Thoracic aorta (tissue), 2 donors: ENCODE measurements around the gene FBXO22. TPM values are rescaled to one million over a fixed set of nuclear protein-coding genes. Genes with fewer than 3 reads are reported as not detected.

Source experiments
- ATAC-seq: fragments of 150-250 bp; one replicate; pipeline ENCODE4 v1.8.0; 2017; ENCODE audit warnings: low read depth; ENCODE audit not compliant: insufficient number of reproducible peaks, low FRiP score
- DNase-seq: peaks from one replicate; pipeline ENCODE4 v3.0.0-alpha.2; 2020; ENCODE audit warnings: low spot score
- H3K27ac ChIP-seq, 2 donors: fragments of 200-600 bp; sonication (generic); 1 replicate in 1 of 2; 2 replicates in 1 of 2; pipeline ENCODE4 v1.5.1; 2016; ENCODE audit warnings: mild to moderate bottlenecking in 2 of 2, moderate library complexity in 2 of 2
- H3K27me3 ChIP-seq: fragments of 200-600 bp; sonication (generic); replicated peaks from 2 replicates; pipeline ENCODE4 v1.6.0; 2016; ENCODE audit warnings: mild to moderate bottlenecking; ENCODE audit not compliant: insufficient read depth
- H3K36me3 ChIP-seq: fragments of 200-600 bp; sonication (generic); one replicate; pipeline ENCODE4 v1.5.1; 2016
- H3K4me1 ChIP-seq, 2 donors: fragments of 200-600 bp; sonication (generic); 1 replicate in 1 of 2; 2 replicates in 1 of 2; pipeline versions ENCODE4 v1.5.1 to v1.6.0; 2016; ENCODE audit warnings: low read depth in 2 of 2, mild to moderate bottlenecking in 1 of 2; ENCODE audit not compliant: control insufficient read depth in 1 of 2
- H3K4me3 ChIP-seq: fragments of 200-600 bp; sonication (generic); 2 replicates; pipeline ENCODE4 v1.5.1; 2016; ENCODE audit warnings: mild to moderate bottlenecking
- H3K9me3 ChIP-seq: fragments of 200-600 bp; sonication (generic); 2 replicates; pipeline ENCODE4 v1.5.1; 2016
- CTCF ChIP-seq: fragments of 200-600 bp; sonication (generic); IDR thresholded peaks from one replicate; pipeline ENCODE4 v1.5.1; 2019; ENCODE audit warnings: antibody characterized with exemption
- total RNA-seq, 2 donors: library from RNA; depleted of rRNA; stranded (reverse); fragments of >200 nt; gene quantifications; one replicate each; pipeline versions ENCODE4 v1.1.0 to v1.2.3, GENCODE V29; 2016

The FBXO22 gene
- total RNA-seq, 2 donors from 2014 or later = 14.7 to 20.7 TPM

GRCh38 chr15:75924576-75924975, 20.9 kb downstream of the FBXO22 start:
- H3K9me3 ChIP-seq = no peaks in the 10 kb centered on the region
- H3K4me1 ChIP-seq = peaks cover 0 to 12% of the 10 kb centered on the region in 2 donors
- H3K4me3 ChIP-seq = no peak overlapping the region
- no peaks in the 10 kb centered on the region for H3K27me3 ChIP-seq
- DNase-seq (no peak), ATAC-seq (no peak)
- H3K27ac ChIP-seq = no peak overlapping the region
- no peak for TF ChIP-seq CTCF
- no peaks in the 10 kb centered on the region for H3K36me3 ChIP-seq

GRCh38 chr15:75925440-75925839, 21.8 kb downstream of the FBXO22 start:
- no peak overlapping the region for H3K4me3 ChIP-seq
- no peaks in the 10 kb centered on the region for H3K27me3 ChIP-seq
- ATAC-seq = no peak
- peaks cover 0 to 12% of the 10 kb centered on the region in 2 donors for H3K4me1 ChIP-seq
- no peaks in the 10 kb centered on the region for H3K36me3 ChIP-seq
- no peak overlapping the region for H3K27ac ChIP-seq
- no peak for DNase-seq
- H3K9me3 ChIP-seq = no peaks in the 10 kb centered on the region
- TF ChIP-seq CTCF = no peak

GRCh38 chr15:75926931-75927330, 23.3 kb downstream of the FBXO22 start:
- H3K4me3 ChIP-seq = no peak overlapping the region
- no peak overlapping the region for H3K27ac ChIP-seq
- DNase-seq (no peak), ATAC-seq (no peak)
- no peaks in the 10 kb centered on the region for H3K9me3 ChIP-seq
- H3K4me1 ChIP-seq = peaks cover 0 to 12% of the 10 kb centered on the region in 2 donors
- H3K36me3 ChIP-seq = peaks cover 5% of the 10 kb centered on the region
- no peaks in the 10 kb centered on the region for H3K27me3 ChIP-seq
- no peak for TF ChIP-seq CTCF

GRCh38 chr15:75927601-75928000, 23.9 kb downstream of the FBXO22 start:
- Histone ChIP-seq H3K27me3 (no peaks in the 10 kb centered on the region), H3K27ac (no peak overlapping the region), H3K36me3 (peaks cover 8% of the 10 kb centered on the region), H3K4me3 (no peak overlapping the region), H3K9me3 (no peaks in the 10 kb centered on the region), H3K4me1 (peaks cover 0 to 9% of the 10 kb centered on the region in 2 donors)
- no peak for ATAC-seq
- no peak for TF ChIP-seq CTCF
- DNase-seq = no peak

- H3K4me1 ChIP-seq = peaks cover 0 to 9% of the 10 kb centered on the region in 2 donors
- no peaks in the 10 kb centered on the region for H3K27me3 ChIP-seq
- ATAC-seq = no peak
- H3K36me3 ChIP-seq = peaks cover 12% of the 10 kb centered on the region
- H3K27ac ChIP-seq = no peak overlapping the region
- H3K9me3 ChIP-seq = no peaks in the 10 kb centered on the region
- no peak overlapping the region for H3K4me3 ChIP-seq
- TF ChIP-seq CTCF = no peak
- no peak for DNase-seq
Measured at GRCh38 chr15:75928680-75929608, 25.3 kb downstream of the FBXO22 start.
